MM.1S (cell line): Measurements from ENCODE around the gene FAM193A.

Source experiments
- EZH2 ChIP-seq: fragments of 300-600 bp; sonication (generic); optimal IDR thresholded peaks from 2 replicates; pipeline ENCODE3; 2017; ENCODE audit warnings: low read depth, mild to moderate bottlenecking, antibody characterized with exemption, low read length, mixed read lengths
- EZH2phosphoT487 ChIP-seq: fragments of 300-600 bp; sonication (generic); IDR thresholded peaks from 2 replicates; pipeline ENCODE4 v1.6.1; 2018; ENCODE audit warnings: antibody characterized with exemption, low read length
- TF ChIP-seq, protein P1 (sequence below): fragments of 300-600 bp; sonication (generic); IDR thresholded peaks from 2 replicates; pipeline ENCODE4 v1.5.1; 2016; ENCODE audit warnings: antibody characterized with exemption, low read length, mixed read lengths

DNA sequence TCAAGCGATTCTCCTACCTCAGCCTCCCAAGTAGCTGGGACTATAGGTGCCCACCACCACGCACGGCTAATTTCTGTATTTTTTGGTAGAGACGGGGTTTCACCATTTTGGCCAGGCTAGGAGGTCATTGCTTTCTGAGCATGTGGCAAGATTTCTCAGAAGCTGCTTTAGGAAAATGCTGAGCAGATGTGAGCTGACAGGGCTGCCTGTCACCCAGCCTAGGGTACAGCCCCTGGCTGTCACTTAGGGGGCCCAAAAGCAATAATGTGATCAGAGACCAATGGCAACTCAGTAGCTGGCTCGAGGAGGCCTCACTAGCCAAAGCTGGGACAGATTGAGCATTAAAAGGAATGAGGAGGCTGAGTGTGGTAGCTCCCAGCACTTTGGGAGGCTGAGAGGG is 154.9 kb downstream of the FAM193A start:
- TF ChIP-seq EZH2phosphoT487 (no peak), EZH2 (no peak)
- TF ChIP-seq, protein P1, sequence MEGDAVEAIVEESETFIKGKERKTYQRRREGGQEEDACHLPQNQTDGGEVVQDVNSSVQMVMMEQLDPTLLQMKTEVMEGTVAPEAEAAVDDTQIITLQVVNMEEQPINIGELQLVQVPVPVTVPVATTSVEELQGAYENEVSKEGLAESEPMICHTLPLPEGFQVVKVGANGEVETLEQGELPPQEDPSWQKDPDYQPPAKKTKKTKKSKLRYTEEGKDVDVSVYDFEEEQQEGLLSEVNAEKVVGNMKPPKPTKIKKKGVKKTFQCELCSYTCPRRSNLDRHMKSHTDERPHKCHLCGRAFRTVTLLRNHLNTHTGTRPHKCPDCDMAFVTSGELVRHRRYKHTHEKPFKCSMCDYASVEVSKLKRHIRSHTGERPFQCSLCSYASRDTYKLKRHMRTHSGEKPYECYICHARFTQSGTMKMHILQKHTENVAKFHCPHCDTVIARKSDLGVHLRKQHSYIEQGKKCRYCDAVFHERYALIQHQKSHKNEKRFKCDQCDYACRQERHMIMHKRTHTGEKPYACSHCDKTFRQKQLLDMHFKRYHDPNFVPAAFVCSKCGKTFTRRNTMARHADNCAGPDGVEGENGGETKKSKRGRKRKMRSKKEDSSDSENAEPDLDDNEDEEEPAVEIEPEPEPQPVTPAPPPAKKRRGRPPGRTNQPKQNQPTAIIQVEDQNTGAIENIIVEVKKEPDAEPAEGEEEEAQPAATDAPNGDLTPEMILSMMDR = no peak
